ENCODE results near the gene ASB8. TPM values are rescaled to one million over a fixed set of nuclear protein-coding genes. Genes with fewer than 3 reads are reported as not detected.

The ASB8 gene
- total and polyA plus RNA-seq, 2 of the 4 experiments (the other 2 are of a cell fraction) = 22.9 to 26.7 TPM

- Histone ChIP-seq H2AK5ac (ENCODE audit: low read depth, low read length) (no peak overlapping the region), H3K79me1 (ENCODE audit: low read depth in 1 of 2, low read length in 2 of 2) (peaks cover 0 to 5% of the 10 kb centered on the region in 2 experiments; a peak in 1 of 4 replicates), H3K56ac (ENCODE audit: extremely low read depth, insufficient read depth, low read length) (no peak overlapping the region), H3K36me3 (ENCODE audit: control insufficient read depth, insufficient read depth, low read length) (peaks cover 46% of the 10 kb centered on the region), H3K4me1 (ENCODE audit: control insufficient read depth, insufficient read depth, low read length) (no peaks in the 10 kb centered on the region; the same call in 1 of the 2 replicates), H3K14ac (replicated peaks; ENCODE audit: low read depth, low read length) (no peak overlapping the region), H3K9me3 (ENCODE audit: control insufficient read depth, insufficient read depth, low read length) (no peaks in the 10 kb centered on the region), H4K5ac (ENCODE audit: low read depth, low read length) (no peak overlapping the region), H2AK9ac (replicated peaks; ENCODE audit: low read depth, low read length, poor library complexity) (no peak overlapping the region), H2BK15ac (ENCODE audit: low read depth, low read length) (no peak overlapping the region), H3K4me3 (ENCODE audit: insufficient read depth, low read depth, low read length) (no peak overlapping the region), H2BK5ac (ENCODE audit: low read depth, low read length, poor library complexity, severe bottlenecking) (no peak overlapping the region), H3K18ac (ENCODE audit: low read depth, low read length) (no peak overlapping the region), H3K27me3 (ENCODE audit: control insufficient read depth, insufficient read depth, low read length) (no peaks in the 10 kb centered on the region), H4K91ac (ENCODE audit: insufficient read depth, low read depth, low read length) (no peak overlapping the region), H3K23ac (ENCODE audit: low read depth, low read length) (no peak overlapping the region), H2AFZ (replicated peaks; ENCODE audit: low read length, poor library complexity) (no peak overlapping the region), H2BK120ac (ENCODE audit: low read depth, low read length) (no peak overlapping the region), H3K9ac (ENCODE audit: low read depth, low read length) (no peak overlapping the region), H4K20me1 (ENCODE audit: insufficient read depth, low read length) (no peaks in the 10 kb centered on the region), H3K9me1 (ENCODE audit: insufficient read depth, low read length) (no peaks in the 10 kb centered on the region; the same call in 1 of the 2 replicates), H3K4me2 (ENCODE audit: low read depth, low read length) (no peak overlapping the region), H4K8ac (ENCODE audit: low read depth in 2 of 2, low read length in 2 of 2) (no peak overlapping the region), H3K27ac (ENCODE audit: insufficient read depth, low read length) (no peak overlapping the region), H2BK20ac (ENCODE audit: low read depth, low read length) (no peak overlapping the region), H3K4ac (ENCODE audit: low read depth, low read length) (no peak overlapping the region)
- ChIA-PET CTCF (no interaction called here), POLR2A (ENCODE audit: unreplicated experiment) (no interaction called here)
- no TSS peak for BruUV-seq (replicated peaks)
- no peak for DNase-seq
- no CpG with 5 or more reads among the region's 1 CpG for WGBS, 2 experiments (ENCODE audit: extremely low coverage in 2 of 2, insufficient read length in 1 of 2)
- ATAC-seq (ENCODE audit: low read depth) = no peak
- in situ Hi-C loops (cut with MboI; ENCODE audit: low sequenced_read_pairs) = loop anchor here (10.0 kb wide), 1 partner anchor 421 kb away; the partner anchor contains the start of gene ENDOU
- TF ChIP-seq BHLHE40 (IDR thresholded peaks at IDR 0.05; ENCODE audit: low read depth, low read length) (no peak), MXI1 (IDR thresholded peaks at IDR 0.05; ENCODE audit: borderline replicate concordance, low read depth, low read length) (no peak), MAFK (IDR thresholded peaks at IDR 0.05; ENCODE audit: low read depth, low read length) (no peak), NFE2L2 (IDR thresholded peaks at IDR 0.05; ENCODE audit: low read depth, low read length) (no peak), RFX5 (IDR thresholded peaks at IDR 0.05; ENCODE audit: low read depth, low read length) (no peak), RAD21 (IDR thresholded peaks at IDR 0.05; ENCODE audit: low read length) (no peak), CHD1 (IDR thresholded peaks at IDR 0.05; ENCODE audit: low read depth, low read length) (no peak), RCOR1 (IDR thresholded peaks at IDR 0.05; ENCODE audit: insufficient replicate concordance, low read length) (no peak)
- TF ChIP-seq, protein P1, sequence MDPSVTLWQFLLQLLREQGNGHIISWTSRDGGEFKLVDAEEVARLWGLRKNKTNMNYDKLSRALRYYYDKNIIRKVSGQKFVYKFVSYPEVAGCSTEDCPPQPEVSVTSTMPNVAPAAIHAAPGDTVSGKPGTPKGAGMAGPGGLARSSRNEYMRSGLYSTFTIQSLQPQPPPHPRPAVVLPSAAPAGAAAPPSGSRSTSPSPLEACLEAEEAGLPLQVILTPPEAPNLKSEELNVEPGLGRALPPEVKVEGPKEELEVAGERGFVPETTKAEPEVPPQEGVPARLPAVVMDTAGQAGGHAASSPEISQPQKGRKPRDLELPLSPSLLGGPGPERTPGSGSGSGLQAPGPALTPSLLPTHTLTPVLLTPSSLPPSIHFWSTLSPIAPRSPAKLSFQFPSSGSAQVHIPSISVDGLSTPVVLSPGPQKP (IDR thresholded peaks at IDR 0.05; ENCODE audit: borderline replicate concordance, low read depth, low read length) = no peak
- intact Hi-C loops (cut with micrococcal nuclease) = no loop called here
- dilution Hi-C loops (cut with HindIII; ENCODE audit: low sequenced_read_pairs, unreplicated experiment) = no loop called here
These were observed 11.3 kb downstream of the ASB8 start for GRCh38 chr12:48145981-48146380.

Measured in IMR-90 (cell line).